ENCODE data around the gene BAZ1A. TPM values are rescaled to one million over a fixed set of nuclear protein-coding genes. Genes with fewer than 3 reads are reported as not detected.

The BAZ1A gene
- total and polyA plus RNA-seq, 2 experiments from 2014 or later = 24.2 to 26.8 TPM

DNA sequence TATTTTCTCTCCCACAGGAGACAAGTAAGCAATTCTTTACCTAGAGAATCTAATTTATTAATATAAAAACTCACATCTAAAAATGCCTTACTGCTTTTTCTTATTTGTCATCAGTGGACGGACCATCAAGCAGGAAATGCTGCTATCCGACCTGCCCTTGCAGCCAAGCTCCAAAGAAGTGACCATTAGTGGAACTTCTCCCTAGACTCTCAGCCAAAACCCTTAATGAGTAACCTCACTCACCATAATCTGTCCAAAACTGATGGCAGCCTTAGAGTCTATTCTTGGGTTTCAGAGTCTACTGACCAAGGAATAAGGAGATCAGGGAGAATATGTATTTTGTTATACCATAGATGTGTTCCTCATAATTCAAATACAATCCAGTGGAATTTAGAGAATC, 99.8 kb downstream of the BAZ1A start:
- Histone ChIP-seq H3K4me1 (ENCODE audit: insufficient read depth) (no peaks in the 10 kb centered on the region), H3K79me2 (replicated peaks; ENCODE audit: insufficient read depth) (no peaks in the 10 kb centered on the region), H2AFZ (no peak overlapping the region), H3K36me3 (ENCODE audit: insufficient read depth) (no peaks in the 10 kb centered on the region; the same call in 1 of the 2 replicates), H4K20me1 (replicated peaks; ENCODE audit: insufficient read depth) (no peaks in the 10 kb centered on the region), H3K4me2 (no peak overlapping the region), H3K9me2 (ENCODE audit: insufficient read depth) (no peaks in the 10 kb centered on the region), H3K27me3 (ENCODE audit: insufficient read depth) (no peaks in the 10 kb centered on the region), H3F3A (replicated peaks; ENCODE audit: low read depth) (no peaks in the 10 kb centered on the region), H3K27ac (ENCODE audit: low read depth) (no peak overlapping the region), H3K4me3 (no peak overlapping the region)
- TF ChIP-seq EZH2phosphoT487 (IDR thresholded peaks at IDR 0.05; ENCODE audit: unreplicated experiment) (no peak), REST (IDR thresholded peaks at IDR 0.05; ENCODE audit: unreplicated experiment) (no peak), POLR2AphosphoS5 (IDR thresholded peaks at IDR 0.05; ENCODE audit: low read depth) (no peak), STAT1 (IDR thresholded peaks at IDR 0.05; ENCODE audit: unreplicated experiment) (no peak), JUNB (IDR thresholded peaks at IDR 0.05; ENCODE audit: unreplicated experiment) (no peak), CTCF (conservative IDR thresholded peaks at IDR 0.05; ENCODE audit: low read depth in 2 of 2) (no peak), ZNF462 (CRISPR knock-in tag; IDR thresholded peaks at IDR 0.05) (no peak), NANOG (IDR thresholded peaks at IDR 0.05; ENCODE audit: borderline replicate concordance) (no peak), CREB1 (CRISPR knock-in tag; IDR thresholded peaks at IDR 0.05; ENCODE audit: low read depth) (no peak), EZH2 (IDR thresholded peaks at IDR 0.05; ENCODE audit: low read depth, unreplicated experiment) (no peak), ZNF114 (CRISPR knock-in tag; IDR thresholded peaks at IDR 0.05) (no peak)
- TF ChIP-seq, protein P1, sequence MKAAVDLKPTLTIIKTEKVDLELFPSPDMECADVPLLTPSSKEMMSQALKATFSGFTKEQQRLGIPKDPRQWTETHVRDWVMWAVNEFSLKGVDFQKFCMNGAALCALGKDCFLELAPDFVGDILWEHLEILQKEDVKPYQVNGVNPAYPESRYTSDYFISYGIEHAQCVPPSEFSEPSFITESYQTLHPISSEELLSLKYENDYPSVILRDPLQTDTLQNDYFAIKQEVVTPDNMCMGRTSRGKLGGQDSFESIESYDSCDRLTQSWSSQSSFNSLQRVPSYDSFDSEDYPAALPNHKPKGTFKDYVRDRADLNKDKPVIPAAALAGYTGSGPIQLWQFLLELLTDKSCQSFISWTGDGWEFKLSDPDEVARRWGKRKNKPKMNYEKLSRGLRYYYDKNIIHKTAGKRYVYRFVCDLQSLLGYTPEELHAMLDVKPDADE (IDR thresholded peaks at IDR 0.05) = no peak
- Mint-ChIP-seq H3K4me1 (no peaks in the 10 kb centered on the region), H3K9me3 (no peaks in the 10 kb centered on the region), H3K27ac (no peak overlapping the region), H3K4me3 (no peak overlapping the region), H3K36me3 (ENCODE audit: low read depth) (peaks cover 11% of the 10 kb centered on the region; the same call in 2 of the 3 replicates), H3K27me3 (ENCODE audit: insufficient read depth, low read depth, poor library complexity) (no peaks in the 10 kb centered on the region)
- DNase-seq (ENCODE audit: low spot score) (no peak), ATAC-seq (no peak)
